Ishikawa (cell line): ENCODE measurements around the gene NEBL.

Experiments used
- CEBPB ChIP-seq: IDR thresholded peaks from 2 replicates; pipeline ENCODE4 v1.6.1; 2012
- CREB1 ChIP-seq: IDR thresholded peaks from 2 replicates; pipeline ENCODE4 v1.6.1; 2012; ENCODE audit warnings: low read depth
- EGR1 ChIP-seq: IDR thresholded peaks from 2 replicates; pipeline ENCODE4 v1.6.1; 2012
- EP300 ChIP-seq: IDR thresholded peaks from 2 replicates; pipeline ENCODE4 v1.6.1; 2012; ENCODE audit warnings: borderline replicate concordance
- MAX ChIP-seq: IDR thresholded peaks from 2 replicates; pipeline ENCODE4 v1.6.1; 2012
- RAD21 ChIP-seq: IDR thresholded peaks from 2 replicates; pipeline ENCODE4 v1.6.1; 2012; ENCODE audit warnings: low read depth
- REST ChIP-seq: IDR thresholded peaks from 2 replicates; pipeline ENCODE4 v1.6.1; 2012; ENCODE audit warnings: low read depth, mild to moderate bottlenecking
- TAF1 ChIP-seq: IDR thresholded peaks from 2 replicates; pipeline ENCODE4 v1.6.1; 2012; ENCODE audit warnings: low read depth, mild to moderate bottlenecking
- YY1 ChIP-seq: IDR thresholded peaks from 2 replicates; pipeline ENCODE4 v1.6.1; 2012; ENCODE audit warnings: low read depth
- ZBTB7A ChIP-seq: IDR thresholded peaks from 2 replicates; pipeline ENCODE4 v1.6.1; 2012; ENCODE audit warnings: low read depth

- TF ChIP-seq CEBPB (no peak), REST (no peak), RAD21 (no peak), YY1 (no peak), MAX (no peak), TAF1 (no peak), EP300 (no peak), EGR1 (no peak), ZBTB7A (no peak), CREB1 (no peak)
Measured at GRCh38 chr10:20933705-20934104, 36.6 kb upstream of the NEBL start.
